Caco-2 (cell line): Measurements from ENCODE around the gene IPO13. TPM values are rescaled to one million over a fixed set of nuclear protein-coding genes. Genes with fewer than 3 reads are reported as not detected.

Source experiments
- BruUV-seq: library from RNA; stranded (reverse); fragments of 400-500 nt; replicated peaks from 2 replicates; lab custom pipeline; 2021; lab: Mats Ljungman, UMichigan
- CTCF ChIA-PET: fragments of 300-600 bp; sonication (Branson Sonifier 250); formaldehyde crosslinking; loops from one replicate; lab custom pipeline; 2022; ENCODE audit warnings: antibody characterized with exemption; lab: Charles Lee
- POLR2A ChIA-PET: fragments of 300-600 bp; sonication (Branson Sonifier 250); formaldehyde crosslinking; loops from one replicate; lab custom pipeline; 2022; ENCODE audit warnings: antibody characterized with exemption; lab: Charles Lee
- DNase-seq, 2 experiments: peaks; one replicate each; pipeline versions ENCODE4 v3.0.0 to v3.0.0-alpha.2; 2020 to 2022
- H3K27me3 ChIP-seq: replicated peaks from 2 replicates; pipeline ENCODE4 v1.6.0; 2011; ENCODE audit warnings: low read length; ENCODE audit not compliant: control insufficient read depth, insufficient read depth
- H3K36me3 ChIP-seq: 2 replicates; pipeline ENCODE4 v1.5.1; 2011; ENCODE audit warnings: low read length; ENCODE audit not compliant: control insufficient read depth, insufficient read depth
- H3K4me1 ChIP-seq: fragments of 250-450 bp; sonication (Bioruptor Pico); 2 replicates; pipeline ENCODE4 v1.5.1; 2020; ENCODE audit warnings: mild to moderate bottlenecking
- H3K4me3 ChIP-seq: 2 replicates; pipeline ENCODE4 v1.5.1; 2011; ENCODE audit warnings: low read depth, mild to moderate bottlenecking, control low read depth, low read length
- H3K9me3 ChIP-seq: fragments of 250-450 bp; sonication (Bioruptor Pico); 2 replicates; pipeline ENCODE4 v1.5.1; 2020; ENCODE audit warnings: mild to moderate bottlenecking, moderate library complexity
- H3K27ac Mint-ChIP-seq: one replicate; pipeline ENCODE4 v1.8.0; 2022; ENCODE audit warnings: mixed read lengths; ENCODE audit not compliant: unreplicated experiment
- H3K27me3 Mint-ChIP-seq: one replicate; pipeline ENCODE4 v1.8.0; 2022; ENCODE audit warnings: mixed read lengths; ENCODE audit not compliant: insufficient read depth, unreplicated experiment
- H3K36me3 Mint-ChIP-seq: one replicate; pipeline ENCODE4 v1.8.0; 2022; ENCODE audit warnings: mild to moderate bottlenecking, mixed read lengths; ENCODE audit not compliant: insufficient read depth, unreplicated experiment
- H3K4me1 Mint-ChIP-seq: one replicate; pipeline ENCODE4 v1.8.0; 2022; ENCODE audit warnings: low read depth, mixed read lengths; ENCODE audit not compliant: unreplicated experiment
- H3K4me3 Mint-ChIP-seq: one replicate; pipeline ENCODE4 v1.8.0; 2022; ENCODE audit warnings: mild to moderate bottlenecking, moderate library complexity, mixed read lengths; ENCODE audit not compliant: unreplicated experiment
- H3K9me3 Mint-ChIP-seq: one replicate; pipeline ENCODE4 v1.8.0; 2022; ENCODE audit warnings: mixed read lengths; ENCODE audit not compliant: unreplicated experiment
- CTCF ChIP-seq, 2 experiments: fragments of 200-600 bp in 1 of 2; IDR thresholded peaks; 1 replicate in 1 of 2; 2 replicates in 1 of 2; pipeline versions ENCODE4 v1.5.1 to v1.8.0; 2011 to 2022; ENCODE audit warnings: antibody characterized with exemption in 1 of 2, control low read depth in 1 of 2, inconsistent platforms in 1 of 2, low read depth in 1 of 2, low read length in 1 of 2, mild to moderate bottlenecking in 1 of 2, moderate library complexity in 1 of 2; ENCODE audit not compliant: insufficient read depth in 1 of 2, severe bottlenecking in 1 of 2, unreplicated experiment in 1 of 2
- intact Hi-C: fragments of 100-400 bp; cut with micrococcal nuclease; formaldehyde crosslinking; loops from one replicate; pipeline ENCODE4 v1.10.0; 2022; ENCODE audit not compliant: unreplicated experiment
- total RNA-seq: library from RNA; stranded (reverse); gene quantifications from 2 replicates; pipeline ENCODE4 v1.2.3, GENCODE V29; 2022

The IPO13 gene
- total RNA-seq, 1 experiment from 2014 or later: 14.1 TPM

GRCh38 chr1:43993206-43993914 lies 46.6 kb downstream of the IPO13 start:
- DNase-seq: no peak
- no peaks in the 10 kb centered on the region for H3K9me3 ChIP-seq
- H3K4me3 ChIP-seq: no peak overlapping the region
- no peaks in the 10 kb centered on the region for H3K9me3 Mint-ChIP-seq
- H3K4me1 ChIP-seq: peaks cover 6% of the 10 kb centered on the region; the same call in 1 of the 2 replicates
- peaks cover 7% of the 10 kb centered on the region for H3K4me1 Mint-ChIP-seq
- peak overlapping the region; percentile 91 for H3K27ac Mint-ChIP-seq
- intact Hi-C loops: no loop called here
- no peak overlapping the region for H3K4me3 Mint-ChIP-seq
- ChIA-PET CTCF (interaction anchor here (0.6 to 1.8 kb wide), 3 partner anchors 36 to 43 kb away, joined by 3 to 8 read pairs (median 4); no protein-coding TSS in a partner anchor), POLR2A (no interaction called here)
- no TSS peak for BruUV-seq
- H3K36me3 ChIP-seq: no peaks in the 10 kb centered on the region
- no peak for TF ChIP-seq CTCF (IDR thresholded peaks at IDR 0.05; ENCODE audit: insufficient read depth in 1 of 2, low read depth in 1 of 2, low read length in 1 of 2, severe bottlenecking in 1 of 2, unreplicated experiment in 1 of 2)
- no peaks in the 10 kb centered on the region for H3K27me3 Mint-ChIP-seq
- peaks cover 30% of the 10 kb centered on the region for H3K36me3 Mint-ChIP-seq
- no peaks in the 10 kb centered on the region for H3K27me3 ChIP-seq

- H3K4me1 ChIP-seq: peaks cover 6% of the 10 kb centered on the region; the same call in 1 of the 2 replicates
- DNase-seq: no peak
- no peak overlapping the region for H3K4me3 Mint-ChIP-seq
- H3K27ac Mint-ChIP-seq: no peak overlapping the region
- TF ChIP-seq CTCF (IDR thresholded peaks at IDR 0.05; ENCODE audit: insufficient read depth in 1 of 2, low read depth in 1 of 2, low read length in 1 of 2, severe bottlenecking in 1 of 2, unreplicated experiment in 1 of 2): no peak
- no peaks in the 10 kb centered on the region for H3K27me3 ChIP-seq
- H3K9me3 ChIP-seq: no peaks in the 10 kb centered on the region
- no peak overlapping the region for H3K4me3 ChIP-seq
- no peaks in the 10 kb centered on the region for H3K9me3 Mint-ChIP-seq
- POLR2A ChIA-PET: no interaction called here
- peaks cover 34% of the 10 kb centered on the region for H3K36me3 Mint-ChIP-seq
- peaks cover 7% of the 10 kb centered on the region for H3K4me1 Mint-ChIP-seq
- BruUV-seq: TSS peak; percentile 13
- CTCF ChIA-PET: interaction anchor here (1.0 to 2.3 kb wide), 2 partner anchors 42 to 54 kb away, joined by 4 to 11 read pairs; no protein-coding TSS in a partner anchor
- no peaks in the 10 kb centered on the region for H3K36me3 ChIP-seq
- no peaks in the 10 kb centered on the region for H3K27me3 Mint-ChIP-seq
- intact Hi-C loops: loop anchor here (2.0 kb wide), 1 partner anchor 43 kb away; no protein-coding TSS in a partner anchor
These were observed 47.3 kb downstream of the IPO13 start for GRCh38 chr1:43994071-43994470.

- no peaks in the 10 kb centered on the region for H3K9me3 Mint-ChIP-seq
- H3K4me3 Mint-ChIP-seq: no peak overlapping the region
- peaks cover 7% of the 10 kb centered on the region for H3K4me1 Mint-ChIP-seq
- no peak overlapping the region for H3K27ac Mint-ChIP-seq
- no peaks in the 10 kb centered on the region for H3K36me3 ChIP-seq
- H3K27me3 Mint-ChIP-seq: no peaks in the 10 kb centered on the region
- no peaks in the 10 kb centered on the region for H3K9me3 ChIP-seq
- peaks cover 6% of the 10 kb centered on the region; the same call in 1 of the 2 replicates for H3K4me1 ChIP-seq
- H3K4me3 ChIP-seq: no peak overlapping the region
- TF ChIP-seq CTCF (IDR thresholded peaks at IDR 0.05; ENCODE audit: insufficient read depth in 1 of 2, low read depth in 1 of 2, low read length in 1 of 2, severe bottlenecking in 1 of 2, unreplicated experiment in 1 of 2): peak; percentile 37 to 54
- intact Hi-C loops: loop anchor here (2.0 kb wide), 1 partner anchor 42 kb away; no protein-coding TSS in a partner anchor
- ChIA-PET CTCF (interaction anchor here (2.3 kb wide), 1 partner anchor 53 kb away, joined by 11 read pairs; no protein-coding TSS in a partner anchor), POLR2A (no interaction called here)
- BruUV-seq: no TSS peak
- peak; percentile 54 to 59 for DNase-seq
- H3K27me3 ChIP-seq: no peaks in the 10 kb centered on the region
- peaks cover 34% of the 10 kb centered on the region for H3K36me3 Mint-ChIP-seq
These were observed 48.3 kb downstream of the IPO13 start for GRCh38 chr1:43994794-43995790.
